ENCODE data around the gene FRS3. TPM values are rescaled to one million over a fixed set of nuclear protein-coding genes. Genes with fewer than 3 reads are reported as not detected.

The FRS3 gene
- total and polyA plus RNA-seq, 2 experiments from 2014 or later, result 1.3 to 3.3 TPM

GRCh38 chr6:41741625-41742490 lies 37.8 kb downstream of the FRS3 start (continued):
- no peak for TF ChIP-seq JUNB (IDR thresholded peaks at IDR 0.05; ENCODE audit: unreplicated experiment)
- no peak for TF ChIP-seq CTCF (conservative IDR thresholded peaks at IDR 0.05; ENCODE audit: low read depth in 2 of 2)
- no peak for TF ChIP-seq REST (IDR thresholded peaks at IDR 0.05; ENCODE audit: unreplicated experiment)
- no peak for TF ChIP-seq ZNF114 (CRISPR knock-in tag; IDR thresholded peaks at IDR 0.05)
- no peak for TF ChIP-seq EZH2phosphoT487 (IDR thresholded peaks at IDR 0.05; ENCODE audit: unreplicated experiment)
- TF ChIP-seq POLR2AphosphoS5 (IDR thresholded peaks at IDR 0.05; ENCODE audit: low read depth), result no peak

GRCh38 chr6:41740366-41741162 lies 39.1 kb downstream of the FRS3 start:
- no peaks in the 10 kb centered on the region for H3K36me3 ChIP-seq (ENCODE audit: insufficient read depth)
- no peak overlapping the region for H3K4me3 ChIP-seq
- H2AFZ ChIP-seq, result no peak overlapping the region; the same call in 1 of the 2 replicates
- peaks cover 7% of the 10 kb centered on the region for H3K4me1 ChIP-seq (ENCODE audit: insufficient read depth)
- no peak for DNase-seq (ENCODE audit: low spot score)
- H3F3A ChIP-seq (replicated peaks; ENCODE audit: low read depth), result no peaks in the 10 kb centered on the region
- no peak overlapping the region for H3K4me3 Mint-ChIP-seq
- peaks cover 5% of the 10 kb centered on the region for H3K27me3 Mint-ChIP-seq (ENCODE audit: insufficient read depth, low read depth, poor library complexity)
- H3K79me2 ChIP-seq (replicated peaks; ENCODE audit: insufficient read depth), result no peaks in the 10 kb centered on the region
- no peak overlapping the region for H3K4me2 ChIP-seq
- H3K36me3 Mint-ChIP-seq (ENCODE audit: low read depth), result no peaks in the 10 kb centered on the region
- H3K4me1 Mint-ChIP-seq, result peaks cover 15% of the 10 kb centered on the region
- no peak overlapping the region for H3K27ac ChIP-seq (ENCODE audit: low read depth)
- no peak for ATAC-seq
- no peaks in the 10 kb centered on the region for H3K27me3 ChIP-seq (ENCODE audit: insufficient read depth)
- H4K20me1 ChIP-seq (replicated peaks; ENCODE audit: insufficient read depth), result no peaks in the 10 kb centered on the region
- no peaks in the 10 kb centered on the region for H3K9me2 ChIP-seq (ENCODE audit: insufficient read depth)
- H3K9me3 Mint-ChIP-seq, result no peaks in the 10 kb centered on the region
- H3K27ac Mint-ChIP-seq, result no peak overlapping the region
- TF ChIP-seq ZNF462 (CRISPR knock-in tag; IDR thresholded peaks at IDR 0.05), result no peak
- TF ChIP-seq EZH2phosphoT487 (IDR thresholded peaks at IDR 0.05; ENCODE audit: unreplicated experiment), result no peak
- TF ChIP-seq POLR2AphosphoS5 (IDR thresholded peaks at IDR 0.05; ENCODE audit: low read depth), result no peak
- no peak for TF ChIP-seq STAT1 (IDR thresholded peaks at IDR 0.05; ENCODE audit: unreplicated experiment)
- no peak for TF ChIP-seq ZNF331 (CRISPR knock-in tag; IDR thresholded peaks at IDR 0.05; ENCODE audit: low read depth)
- TF ChIP-seq CREB1 (CRISPR knock-in tag; IDR thresholded peaks at IDR 0.05; ENCODE audit: low read depth), result no peak
- TF ChIP-seq NANOG (IDR thresholded peaks at IDR 0.05; ENCODE audit: borderline replicate concordance), result no peak

All from GM23338 (cell line).